IMR-90 (cell line): ENCODE measurements around the gene BEST1. TPM values are rescaled to one million over a fixed set of nuclear protein-coding genes. Genes with fewer than 3 reads are reported as not detected.

Source experiments
- FOS ChIP-seq: fragments of 150-350 bp; IDR thresholded peaks from 2 replicates; pipeline ENCODE4 v1.6.1; 2016; ENCODE audit warnings: low read depth, low read length
- microRNA-seq, 2 experiments: library from miRNA; stranded (forward) in 1 of 2; unstranded in 1 of 2; fragments of 10-50 nt in 1 of 2; fragments of <30 nt in 1 of 2; gene quantifications in 1 of 2; microRNA quantifications in 1 of 2; one replicate each; pipeline versions ENCODE3 to v1.1.0; 2013 to 2020; ENCODE audit not compliant: insufficient read depth in 1 of 2, insufficient read length in 1 of 2, unreplicated experiment in 1 of 2
- polyA plus RNA-seq, 3 experiments: library from polyadenylated mRNA; depleted of rRNA; stranded (reverse); fragments of >200 nt; gene quantifications; 2 replicates each; pipeline ENCODE4 v1.2.3, GENCODE V29; 2012; ENCODE audit warnings: low replicate concordance in 1 of 3
- small RNA-seq, 5 experiments: library from RNA; depleted of rRNA; stranded (forward); fragments of <200 nt; gene quantifications; one replicate each; pipeline ENCODE3, GENCODE V24; 2012
- total RNA-seq: library from RNA; depleted of rRNA; stranded (reverse); fragments of >200 nt; gene quantifications from 2 replicates; pipeline ENCODE4 v1.2.3, GENCODE V29; 2012; rRNA removed

BEST1 gene
- total and polyA plus RNA-seq, 2 of the 4 experiments (the other 2 are of a cell fraction): 0.90 to 1.4 TPM

- TF ChIP-seq FOS: no peak
These were observed 62.8 kb downstream of the BEST1 start (continued) for GRCh38 chr11:62012832-62013461.

Small RNAs within 50 kb of the gene (microRNA-seq; reads per million reads assigned to microRNA genes)
- not detected for gene RNU6-1243P (ENCODE audit: insufficient read depth, insufficient read length)

Small RNAs within 50 kb of the gene (small RNA-seq; reads per million reads assigned to genes)
- gene RNU6-1243P: 0 to 0.08 (median 0) reads per million in 5 experiments

Other genes starting within 250 kb of the BEST1 start
- gene MYRF, start 197.7 kb upstream of the BEST1 start, total RNA-seq: 1.6 and 1.7 TPM in 2 replicates
- 10.6 and 10.7 TPM in 2 replicates for gene MYRF, start 197.7 kb upstream of the BEST1 start, polyA plus RNA-seq (2012; rRNA removed)
- gene TMEM258, start 157.8 kb upstream of the BEST1 start, total RNA-seq: 70.0 and 107 TPM in 2 replicates
- gene TMEM258, start 157.8 kb upstream of the BEST1 start, polyA plus RNA-seq (2012; rRNA removed): 280 and 290 TPM in 2 replicates
- 41.9 and 43.9 TPM in 2 replicates for gene FEN1, start 157.4 kb upstream of the BEST1 start, total RNA-seq
- gene FEN1, start 157.4 kb upstream of the BEST1 start, polyA plus RNA-seq (2012; rRNA removed): 21.3 and 23.0 TPM in 2 replicates
- gene FADS1, start 133.3 kb upstream of the BEST1 start, total RNA-seq: 16.3 and 16.9 TPM in 2 replicates
- 17.6 and 18.4 TPM in 2 replicates for gene FADS1, start 133.3 kb upstream of the BEST1 start, polyA plus RNA-seq (2012; rRNA removed)
- 31.9 and 33.3 TPM in 2 replicates for gene FADS2, start 122.1 kb upstream of the BEST1 start, total RNA-seq
- gene FADS2, start 122.1 kb upstream of the BEST1 start, polyA plus RNA-seq (2012; rRNA removed): 88.4 and 98.4 TPM in 2 replicates
- gene FADS3, start 58.8 kb upstream of the BEST1 start, total RNA-seq: 38.0 and 54.5 TPM in 2 replicates
- gene FADS3, start 58.8 kb upstream of the BEST1 start, polyA plus RNA-seq (2012; rRNA removed): 110 and 147 TPM in 2 replicates
- 0.28 and 0.72 TPM in 2 replicates for gene RAB3IL1, start 32.8 kb upstream of the BEST1 start, total RNA-seq
- gene RAB3IL1, start 32.8 kb upstream of the BEST1 start, polyA plus RNA-seq (2012; rRNA removed): 1.9 TPM in 2 replicates
- gene FTH1, start 17.3 kb downstream of the BEST1 start, total RNA-seq: 344 and 385 TPM in 2 replicates
- 2,453 and 2,516 TPM in 2 replicates for gene FTH1, start 17.3 kb downstream of the BEST1 start, polyA plus RNA-seq (2012; rRNA removed)
- gene INCENP, start 173.7 kb downstream of the BEST1 start, total RNA-seq: 23.8 and 26.9 TPM in 2 replicates
- 17.7 and 18.6 TPM in 2 replicates for gene INCENP, start 173.7 kb downstream of the BEST1 start, polyA plus RNA-seq (2012; rRNA removed)
- gene SCGB1D1, start 239.9 kb downstream of the BEST1 start, total RNA-seq: not detected in 2 replicates
- gene SCGB1D1, start 239.9 kb downstream of the BEST1 start, polyA plus RNA-seq (2012; rRNA removed): not detected in 2 replicates